Right forelimb (tissue), 1 donor: ENCODE data around the gene FAM216A.
"Not testable (repeated sequence)": the region's sequence is repeated elsewhere in the genome, so short reads cannot be mapped to it uniquely, and the experiment has no call there.

Experiments used
- DNase-seq: peaks from one replicate; pipeline ENCODE4 v3.0.0-alpha.2; 2018

FAM216A gene, protein sequence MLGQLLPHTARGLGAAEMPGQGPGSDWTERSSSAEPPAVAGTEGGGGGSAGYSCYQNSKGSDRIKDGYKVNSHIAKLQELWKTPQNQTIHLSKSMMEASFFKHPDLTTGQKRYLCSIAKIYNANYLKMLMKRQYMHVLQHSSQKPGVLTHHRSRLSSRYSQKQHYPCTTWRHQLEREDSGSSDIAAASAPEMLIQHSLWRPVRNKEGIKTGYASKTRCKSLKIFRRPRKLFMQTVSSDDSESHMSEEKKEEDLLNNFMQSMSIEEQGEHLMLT

DNA sequence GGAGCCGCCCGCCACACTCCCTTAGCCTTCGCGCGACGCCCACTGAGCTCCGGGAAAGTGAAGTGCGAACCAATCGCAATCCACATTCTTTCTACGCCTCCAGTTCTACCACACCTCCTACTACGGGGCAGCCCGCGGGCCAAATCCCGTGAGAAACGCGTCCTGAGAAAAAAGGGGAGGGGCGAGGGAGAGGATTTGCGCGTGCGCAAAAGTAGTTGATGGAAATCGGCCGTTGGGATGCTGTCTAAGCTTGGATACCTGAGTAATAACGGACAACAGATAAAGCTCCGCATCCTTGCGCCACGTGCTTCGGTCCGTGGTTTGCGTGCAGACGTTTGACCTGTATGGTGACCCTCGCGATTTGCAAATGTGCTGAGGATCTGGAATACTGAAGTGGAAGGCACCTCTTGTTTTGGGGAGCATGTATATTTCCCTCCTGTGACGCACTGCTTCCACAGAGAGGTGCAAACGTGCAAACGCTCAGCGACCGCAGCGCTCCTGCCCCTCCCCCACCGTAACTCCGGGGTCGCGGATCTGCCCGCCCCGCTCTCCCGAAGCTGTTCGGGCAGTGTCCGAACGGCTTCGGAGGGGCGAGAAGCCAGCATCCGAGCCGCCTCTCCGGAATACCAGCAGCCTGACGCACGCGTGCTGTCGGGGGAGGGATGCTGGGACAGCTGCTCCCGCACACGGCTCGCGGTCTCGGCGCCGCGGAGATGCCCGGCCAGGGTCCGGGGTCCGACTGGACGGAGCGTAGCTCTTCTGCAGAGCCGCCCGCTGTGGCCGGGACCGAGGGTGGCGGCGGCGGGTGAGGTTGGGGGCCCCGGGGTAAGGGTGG is at the start of gene FAM216A, which contains the start of gene GPN3:
Gene FAM216A (plus strand): TSS at position 632 of the 835 bp plus-strand sequence. CDS start 31 bp downstream, at position 663.
Gene GPN3 (minus strand): TSS at position 44 of the 835 bp plus-strand sequence. CDS start 54 bp downstream, outside the sequence.
- DNase-seq: peak; percentile 99

DNA sequence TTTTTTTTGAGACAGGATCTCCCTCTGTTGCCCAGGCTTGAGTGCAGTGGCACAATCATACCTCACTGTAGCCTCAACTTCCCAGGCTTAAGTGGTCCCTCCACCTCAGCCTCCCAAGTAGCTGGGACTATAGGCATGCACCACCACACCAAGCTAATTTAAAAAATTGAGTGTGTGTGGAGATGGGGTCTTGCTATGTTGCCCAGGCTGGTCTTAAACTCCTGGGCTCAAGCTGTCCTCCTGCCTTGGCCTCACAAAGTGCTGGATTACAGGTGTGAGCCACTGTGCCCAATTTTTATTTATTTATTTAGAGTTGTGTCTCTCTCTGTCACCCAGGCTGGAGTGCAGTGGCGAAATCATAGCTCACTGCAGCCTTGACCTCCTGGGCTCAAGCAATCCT is 48.0 kb upstream of the FAM216A start:
- DNase-seq: not testable (repeated sequence)

DNA sequence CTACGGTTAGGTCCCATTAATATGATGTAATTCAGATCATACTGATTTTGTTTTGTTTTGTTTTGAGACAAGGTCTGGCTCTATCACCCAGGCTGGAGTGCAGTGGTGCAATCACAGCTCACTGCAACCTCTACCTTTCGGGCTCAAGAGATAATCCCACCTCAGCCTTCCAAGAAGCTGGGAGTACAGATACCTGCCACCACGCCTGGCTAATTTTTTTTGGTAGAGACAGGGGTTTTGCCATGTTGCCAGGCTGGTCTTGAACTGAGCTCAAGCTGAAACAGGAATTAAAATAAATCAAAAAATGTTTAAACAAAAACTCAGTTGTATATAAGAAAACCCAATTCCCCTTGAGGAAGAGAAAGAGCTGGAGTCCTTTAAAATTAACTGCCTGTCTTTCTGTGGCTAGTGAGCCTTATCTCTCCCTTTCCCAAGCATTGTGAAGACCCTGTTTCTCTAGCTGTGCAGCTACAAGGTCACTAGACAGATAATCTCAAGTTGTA is 47.4 kb upstream of the FAM216A start:
- DNase-seq: no peak

DNA sequence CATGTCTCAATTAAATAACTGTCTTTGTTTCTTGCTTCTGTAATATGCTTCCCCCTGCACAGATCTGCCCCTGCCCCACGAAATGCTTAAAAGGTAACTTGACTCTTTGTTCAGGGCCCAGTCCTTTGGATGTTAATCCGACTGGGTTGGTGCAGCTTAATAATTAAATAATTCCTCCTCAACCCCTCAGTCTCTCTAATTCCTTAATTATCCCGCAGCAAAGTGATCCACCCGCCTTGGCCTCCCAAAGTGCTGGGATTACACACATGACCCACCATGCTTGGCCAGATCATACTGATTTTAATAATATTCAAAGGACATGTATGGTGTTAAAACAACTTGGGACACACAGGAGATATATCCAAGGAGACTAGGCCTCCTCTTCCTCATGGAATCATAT is 46.9 kb upstream of the FAM216A start:
- DNase-seq: no peak

DNA sequence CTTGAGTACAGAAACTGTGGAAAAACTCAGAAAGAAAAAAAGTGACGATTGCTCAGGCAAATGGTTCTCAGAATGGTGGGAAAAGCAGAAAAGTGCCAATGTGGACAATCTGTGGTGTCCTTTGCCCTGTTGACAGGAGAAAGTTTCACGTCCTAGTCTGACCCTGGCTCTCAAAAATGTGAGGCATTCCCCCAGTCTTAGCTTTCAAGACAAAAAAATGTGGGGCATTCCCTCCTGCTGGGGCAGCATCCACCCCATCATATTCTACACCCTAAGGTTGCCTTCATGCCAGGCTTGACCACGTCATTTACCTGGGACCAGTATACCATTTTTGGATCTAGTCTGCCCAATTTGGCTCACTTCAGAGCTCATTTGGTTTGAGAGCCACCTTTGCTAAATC is 44.4 kb upstream of the FAM216A start:
- no peak for DNase-seq

DNA sequence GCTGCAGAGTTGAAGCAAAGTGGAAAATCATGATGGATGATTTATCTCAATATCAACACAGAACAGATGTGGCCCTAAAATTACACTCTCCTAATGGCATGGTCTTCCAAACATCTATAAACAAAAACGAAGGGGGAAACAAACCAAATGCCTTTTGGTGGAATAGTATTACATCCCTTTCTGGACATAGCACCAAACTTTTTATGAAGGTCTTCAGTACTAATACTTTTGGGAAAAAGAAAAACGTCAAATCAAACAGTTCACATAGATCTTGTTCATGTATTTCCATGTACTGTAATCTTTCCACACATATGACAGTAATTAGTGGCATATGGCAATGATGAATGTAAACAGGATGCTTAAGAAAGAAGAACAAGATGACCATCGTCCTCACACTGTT is 42.2 kb upstream of the FAM216A start:
- DNase-seq: no peak

DNA sequence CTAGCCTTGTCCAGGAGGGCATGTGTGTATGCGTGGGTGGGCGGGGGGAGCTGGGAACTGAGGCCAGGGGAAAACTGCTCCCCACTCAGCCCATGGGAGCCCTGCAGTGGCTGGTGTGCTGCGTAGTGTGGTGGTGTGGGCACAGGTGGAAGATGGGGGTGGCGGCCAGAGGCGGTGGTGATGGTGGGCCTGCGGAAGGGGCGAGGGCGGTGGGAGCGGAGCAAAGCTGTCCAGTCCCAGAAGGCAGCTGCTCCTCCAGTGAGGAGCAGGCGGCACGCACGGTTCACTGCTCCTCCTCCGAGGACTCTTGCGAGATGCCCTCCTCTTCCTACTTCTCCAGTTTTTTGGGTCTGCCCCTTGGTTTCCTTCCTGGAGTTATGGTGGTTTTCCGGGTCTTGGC is 39.0 kb upstream of the FAM216A start:
- not testable (repeated sequence) for DNase-seq

DNA sequence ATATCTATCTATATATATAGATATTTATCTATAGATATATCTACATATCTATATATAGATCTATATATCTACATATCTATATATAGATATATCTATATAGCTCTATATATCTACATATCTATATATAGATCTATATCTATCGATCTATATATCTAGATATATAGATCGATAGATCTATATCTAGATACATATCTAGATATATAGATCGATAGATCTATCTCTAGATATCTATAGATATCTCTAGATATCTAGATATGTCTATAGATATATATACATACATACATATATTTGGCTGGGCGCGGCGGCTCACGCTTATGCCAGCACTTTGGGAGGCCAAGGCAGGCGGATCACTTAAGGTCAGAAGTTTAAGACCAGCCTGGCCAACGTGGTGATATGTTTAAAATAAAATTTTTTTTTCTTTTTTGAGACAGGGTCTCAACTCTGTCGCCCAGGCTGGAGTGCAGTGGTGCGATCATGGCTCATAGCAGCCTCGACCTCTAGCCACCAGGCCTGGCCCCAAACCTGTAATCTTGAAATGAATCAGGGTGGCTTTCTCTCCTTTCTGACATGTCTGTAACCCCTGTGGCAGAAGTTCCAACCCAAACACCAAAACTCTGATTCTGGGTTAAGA is 36.6 kb upstream of the FAM216A start:
- DNase-seq: no peak

DNA sequence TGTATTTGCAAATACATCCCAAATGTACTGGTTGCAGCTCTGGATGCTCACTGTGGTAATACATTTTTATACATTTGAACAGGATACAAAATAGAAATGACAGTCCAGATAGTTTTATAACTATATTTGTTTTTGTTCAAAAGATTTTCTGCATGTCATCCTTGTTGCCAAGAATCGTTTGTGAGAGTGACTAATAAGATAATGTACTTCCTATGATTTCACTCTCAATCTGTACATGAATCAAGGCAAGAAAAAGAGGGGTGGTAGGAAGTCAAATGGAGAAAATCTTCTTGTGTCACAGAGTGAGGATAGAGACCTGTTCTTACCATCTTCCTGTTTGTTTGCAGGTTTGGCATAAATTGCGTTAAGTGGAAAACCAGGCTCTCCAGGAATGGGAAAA is 32.4 kb upstream of the FAM216A start:
- DNase-seq: no peak

- no peak for DNase-seq
Measured at GRCh38 chr12:110444455-110444854, 24.2 kb upstream of the FAM216A start.

DNA sequence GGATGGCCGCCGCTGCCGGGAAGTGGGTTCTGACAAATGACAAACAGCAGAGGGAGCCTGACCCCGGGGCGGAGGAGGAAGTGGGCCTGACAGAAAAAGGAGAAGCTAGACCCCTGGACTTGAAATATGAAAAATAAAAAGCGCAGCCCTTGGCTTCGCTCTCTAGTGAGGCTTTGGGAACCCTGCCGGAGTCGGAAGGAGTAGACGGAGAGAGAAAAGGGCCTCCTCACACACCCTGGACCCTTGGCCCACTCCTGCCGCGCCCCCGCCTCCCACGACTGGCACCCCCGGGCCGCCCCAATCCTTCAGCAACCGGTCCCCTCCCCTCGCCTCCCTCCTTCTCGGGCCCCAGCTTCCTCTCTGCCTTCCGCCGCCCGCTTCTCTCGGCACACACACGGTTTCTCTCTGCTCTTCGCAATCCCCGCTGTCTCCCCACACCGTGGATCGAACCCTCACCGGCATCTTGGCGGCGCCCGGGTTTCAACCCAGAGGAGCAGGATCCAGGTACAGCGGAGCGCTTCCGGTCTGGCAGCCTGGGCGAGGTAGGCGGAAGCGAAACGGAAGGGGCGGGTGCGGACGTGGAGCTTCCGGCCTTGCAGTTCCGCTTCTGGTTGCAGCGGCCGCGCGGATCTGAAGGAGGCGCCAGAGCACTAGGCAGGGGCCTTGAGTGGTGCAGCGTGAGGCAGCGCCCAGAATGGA is 18.7 kb upstream of the FAM216A start, which contains the start of gene ARPC3:
Gene ARPC3 (minus strand): TSS at position 539 of the 699 bp plus-strand sequence. CDS start 77 bp downstream, at position 462.
- peak; percentile 97 for DNase-seq

DNA sequence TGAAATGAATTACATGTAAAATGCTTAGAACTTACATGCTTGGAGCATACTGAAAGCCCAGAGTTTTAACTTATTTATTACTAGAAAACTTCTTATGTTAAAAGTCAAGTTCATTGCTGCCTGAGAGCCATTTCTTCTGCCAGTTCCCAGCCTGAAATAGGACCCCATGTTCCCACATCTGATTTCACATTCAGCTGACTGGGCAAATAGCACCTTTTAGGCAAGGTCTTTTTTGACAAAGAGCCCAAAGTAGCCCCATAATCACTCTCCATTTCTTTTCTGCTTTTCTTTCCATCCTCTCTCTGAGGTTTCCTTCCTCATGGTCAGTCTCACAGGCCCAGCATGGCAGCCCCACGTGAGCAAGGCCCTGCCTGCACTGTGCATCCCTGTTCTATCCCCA is 17.4 kb upstream of the FAM216A start:
- DNase-seq: no peak

GRCh38 chr12:110453569-110454296 is 14.9 kb upstream of the FAM216A start:
- DNase-seq: no peak

DNA sequence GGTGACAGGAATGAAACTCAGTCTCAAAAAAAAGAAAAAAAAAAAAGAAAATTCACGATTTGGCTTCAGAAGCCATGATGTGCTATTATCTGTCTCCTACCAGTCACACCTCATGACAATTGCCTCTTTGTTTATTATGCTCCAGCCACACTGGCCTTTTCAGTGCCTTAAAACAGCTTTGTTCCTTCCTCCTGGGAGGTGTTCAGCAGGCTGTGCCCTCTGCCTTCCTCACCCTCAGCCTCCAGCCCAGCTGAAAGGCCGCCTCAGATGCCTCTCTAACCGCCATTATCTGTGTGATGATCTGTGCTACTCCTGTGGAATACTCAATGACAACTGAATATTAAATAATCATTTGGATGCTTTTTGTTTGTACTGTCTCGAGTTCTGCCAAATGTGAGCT is 9.9 kb upstream of the FAM216A start:
- no peak for DNase-seq

DNA sequence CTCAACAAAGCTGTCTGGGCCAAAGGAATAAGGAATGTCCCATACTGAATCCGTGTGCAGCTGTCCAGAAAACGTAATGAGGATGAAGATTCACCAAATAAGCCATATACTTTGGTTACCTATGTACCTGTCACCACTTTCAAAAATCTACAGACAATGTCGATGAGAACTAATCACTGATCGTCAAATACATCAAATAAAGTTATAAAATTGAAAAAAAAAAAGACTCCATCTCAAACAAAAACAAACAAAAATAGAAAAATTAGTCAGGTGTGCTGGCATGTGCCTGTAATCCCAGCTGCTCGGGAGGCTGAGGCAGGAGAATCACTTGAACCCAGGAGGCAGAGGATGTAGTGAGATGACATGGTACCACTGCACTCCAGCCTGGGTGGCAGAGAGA is 7.5 kb upstream of the FAM216A start:
- DNase-seq: not testable (repeated sequence)

DNA sequence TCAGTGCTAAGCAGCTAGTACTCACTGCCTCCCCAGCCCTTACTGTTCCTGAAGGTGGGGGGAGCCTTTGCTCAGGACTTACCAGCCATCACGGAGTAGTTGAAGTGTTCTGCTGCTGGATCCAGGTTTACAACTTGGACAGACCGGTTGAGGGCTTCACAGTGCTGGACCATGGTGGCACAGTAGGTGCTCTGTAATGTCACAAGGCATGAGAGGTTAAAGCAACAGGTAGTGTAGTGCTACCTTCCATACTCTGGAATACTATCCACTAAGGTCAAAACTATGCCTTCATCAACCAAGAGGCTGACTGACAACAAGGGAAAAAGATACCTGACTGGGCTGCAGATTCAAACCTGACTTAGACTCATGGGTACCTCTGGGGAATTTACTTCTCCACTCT is 3.6 kb upstream of the FAM216A start:
- DNase-seq: no peak

GRCh38 chr12:110465765-110466164 is 2.9 kb upstream of the FAM216A start:
- DNase-seq: not testable (repeated sequence)

GRCh38 chr12:110466791-110467190 is 1.9 kb upstream of the FAM216A start:
- DNase-seq: no peak

- DNase-seq: no peak
Measured at GRCh38 chr12:110467847-110468213, 815 bp upstream of the FAM216A start.

- no peak for DNase-seq
Measured at GRCh38 chr12:110475426-110475825, 6.8 kb downstream of the FAM216A start.

- DNase-seq: no peak
Measured at GRCh38 chr12:110498984-110499706, 30.5 kb downstream of the FAM216A start.
